ENCODE results near the gene GMEB1. TPM values are rescaled to one million over a fixed set of nuclear protein-coding genes. Genes with fewer than 3 reads are reported as not detected.

The GMEB1 gene
- total RNA-seq, 2 donors from 2014 or later, result 24.6 to 29.2 TPM

DNA sequence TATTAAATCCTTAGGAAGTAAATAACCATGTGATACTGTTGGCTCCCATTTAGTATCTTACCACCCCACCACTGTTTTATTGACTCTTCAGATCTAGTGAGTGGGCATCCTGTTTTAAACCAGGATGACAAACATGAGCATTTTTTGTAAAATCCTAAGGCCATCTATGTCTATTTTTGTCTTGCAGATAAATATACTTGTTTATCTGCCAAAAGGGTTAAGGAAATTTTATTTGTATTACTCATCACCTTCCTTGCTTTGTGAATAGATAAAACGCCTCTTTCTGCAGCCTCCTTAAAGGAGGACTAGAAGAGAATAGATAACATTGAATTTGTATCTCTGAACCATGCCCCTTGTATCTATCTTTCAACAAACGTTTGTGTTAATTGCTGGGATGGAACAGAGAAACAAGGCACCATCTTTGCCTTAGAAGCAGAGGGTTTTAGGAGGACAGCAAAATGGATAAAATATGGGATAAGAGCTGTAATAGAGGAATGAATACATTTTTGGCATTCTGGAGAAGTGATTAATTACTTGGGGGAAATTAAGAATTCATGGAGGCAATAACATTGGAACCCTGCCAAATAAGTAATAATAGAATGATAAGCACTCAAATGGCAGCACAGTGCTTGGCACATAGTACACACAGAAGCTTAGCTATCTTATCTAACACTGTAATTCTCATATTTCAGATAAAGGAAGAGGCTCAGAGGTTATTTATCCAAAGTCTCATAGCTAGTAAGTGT, 82.9 kb downstream of the GMEB1 start:
- Histone ChIP-seq H3K4me1 (ENCODE audit: control insufficient read depth, insufficient read depth, low read length) (no peaks in the 10 kb centered on the region), H3K27me3 (ENCODE audit: control insufficient read depth, insufficient read depth, low read length, poor library complexity, severe bottlenecking) (no peaks in the 10 kb centered on the region), H3K4me3 (ENCODE audit: low read length) (peak overlapping the region; percentile 23), H3K27ac (ENCODE audit: low read depth, low read length) (no peak overlapping the region), H3K36me3 (ENCODE audit: control insufficient read depth, insufficient read depth, low read length) (peaks cover 75% of the 10 kb centered on the region), H3K9ac (ENCODE audit: extremely low read depth, low read length, poor library complexity, severe bottlenecking) (no peak overlapping the region), H3K9me3 (ENCODE audit: control insufficient read depth, low read length) (no peaks in the 10 kb centered on the region)
- Mint-ChIP-seq H3K27me3 (ENCODE audit: insufficient read depth) (no peaks in the 10 kb centered on the region), H3K4me1 (peaks cover 24% of the 10 kb centered on the region), H3K4me3 (peak overlapping the region; percentile 1), H3K27ac (no peak overlapping the region), H3K9me3 (no peaks in the 10 kb centered on the region), H3K36me3 (ENCODE audit: low read depth) (peaks cover 46% of the 10 kb centered on the region)
- TF ChIP-seq CTCF (conservative IDR thresholded peaks at IDR 0.05), result no peak
- WGBS, 2 experiments (ENCODE audit: insufficient coverage in 1 of 2, insufficient read length in 1 of 2), result 33 to 50% methylated on average over 1 to 2 of the region's 2 CpGs
- DNase-seq, result no peak

- Histone ChIP-seq H3K27me3 (ENCODE audit: control insufficient read depth, insufficient read depth, low read length, poor library complexity, severe bottlenecking) (no peaks in the 10 kb centered on the region), H3K36me3 (ENCODE audit: control insufficient read depth, insufficient read depth, low read length) (peaks cover 70% of the 10 kb centered on the region), H3K27ac (ENCODE audit: low read depth, low read length) (no peak overlapping the region), H3K9ac (ENCODE audit: extremely low read depth, low read length, poor library complexity, severe bottlenecking) (no peak overlapping the region), H3K9me3 (ENCODE audit: control insufficient read depth, low read length) (no peaks in the 10 kb centered on the region), H3K4me3 (ENCODE audit: low read length) (peak overlapping the region; percentile 3), H3K4me1 (ENCODE audit: control insufficient read depth, insufficient read depth, low read length) (no peaks in the 10 kb centered on the region)
- Mint-ChIP-seq H3K4me1 (peaks cover 16% of the 10 kb centered on the region), H3K27ac (no peak overlapping the region), H3K9me3 (no peaks in the 10 kb centered on the region), H3K36me3 (ENCODE audit: low read depth) (peaks cover 42% of the 10 kb centered on the region), H3K4me3 (no peak overlapping the region), H3K27me3 (ENCODE audit: insufficient read depth) (no peaks in the 10 kb centered on the region)
- 100% methylated on average over 1 of the region's 1 CpG for WGBS, 2 experiments (ENCODE audit: insufficient coverage in 1 of 2, insufficient read length in 1 of 2)
- no peak for TF ChIP-seq CTCF (conservative IDR thresholded peaks at IDR 0.05)
- DNase-seq, result no peak
Observed at GRCh38 chr1:28755701-28756100, 87.1 kb downstream of the GMEB1 start.

DNA sequence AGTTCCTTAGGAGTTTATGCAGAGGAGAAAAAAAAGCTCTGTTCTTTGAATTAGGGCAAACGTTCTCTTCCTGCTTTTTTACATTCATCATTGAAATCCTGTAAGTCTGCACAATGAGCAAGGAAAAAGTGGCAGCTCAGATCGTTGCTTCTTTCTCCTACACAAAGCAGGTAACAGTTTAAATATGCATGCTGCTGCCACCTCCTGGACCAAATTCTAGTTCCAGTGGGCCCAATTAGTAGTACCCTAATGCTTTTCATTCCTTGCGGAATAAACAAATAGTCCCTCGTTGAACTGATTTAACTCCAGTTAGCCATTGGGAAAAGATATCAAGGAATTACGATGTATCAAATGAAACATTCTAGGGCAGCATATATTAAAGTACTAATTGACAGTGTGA, 88.3 kb downstream of the GMEB1 start:
- no peaks in the 10 kb centered on the region for H3K9me3 ChIP-seq (ENCODE audit: control insufficient read depth, low read length)
- no peak overlapping the region for H3K4me3 ChIP-seq (ENCODE audit: low read length)
- WGBS, 2 experiments (ENCODE audit: insufficient coverage in 1 of 2, insufficient read length in 1 of 2), result 74 to 75% methylated on average over 4 to 5 of the region's 5 CpGs
- Mint-ChIP-seq H3K4me3 (no peak overlapping the region), H3K27me3 (ENCODE audit: insufficient read depth) (no peaks in the 10 kb centered on the region), H3K9me3 (no peaks in the 10 kb centered on the region), H3K36me3 (ENCODE audit: low read depth) (peaks cover 42% of the 10 kb centered on the region), H3K27ac (peak overlapping the region; percentile 35), H3K4me1 (peaks cover 10% of the 10 kb centered on the region)
- peak; percentile 67 for TF ChIP-seq CTCF (conservative IDR thresholded peaks at IDR 0.05)
- H3K4me1 ChIP-seq (ENCODE audit: control insufficient read depth, insufficient read depth, low read length), result no peaks in the 10 kb centered on the region
- H3K27me3 ChIP-seq (ENCODE audit: control insufficient read depth, insufficient read depth, low read length, poor library complexity, severe bottlenecking), result no peaks in the 10 kb centered on the region
- H3K9ac ChIP-seq (ENCODE audit: extremely low read depth, low read length, poor library complexity, severe bottlenecking), result no peak overlapping the region
- no peak for DNase-seq
- H3K36me3 ChIP-seq (ENCODE audit: control insufficient read depth, insufficient read depth, low read length), result peaks cover 80% of the 10 kb centered on the region
- H3K27ac ChIP-seq (ENCODE audit: low read depth, low read length), result no peak overlapping the region
